SU-DHL-6 (cell line): ENCODE data around the gene SPRTN.

Experiments
- H2AFZ ChIP-seq: fragments of 200-600 bp; sonication (generic); 2 replicates; pipeline ENCODE4 v1.6.1; 2014; ENCODE audit warnings: low read depth, mild to moderate bottlenecking, moderate library complexity, mixed read lengths, antibody characterized with exemption, low read length; ENCODE audit not compliant: severe bottlenecking
- H3F3A ChIP-seq: fragments of 200-600 bp; shearing (Covaris generic); 2 replicates; pipeline ENCODE4 v1.6.0; 2016; ENCODE audit warnings: antibody characterized with exemption, mild to moderate bottlenecking; ENCODE audit not compliant: insufficient read depth
- H3K27ac ChIP-seq: fragments of 200-600 bp; sonication (generic); 2 replicates; pipeline ENCODE4 v1.5.1; 2016; ENCODE audit warnings: low read depth, mild to moderate bottlenecking, low read length, moderate library complexity, mixed read lengths
- H3K27me3 ChIP-seq: fragments of 200-600 bp; sonication (generic), shearing (Covaris generic); 2 replicates; pipeline ENCODE4 v1.6.0; 2014; ENCODE audit warnings: mild to moderate bottlenecking, low read length
- H3K36me3 ChIP-seq: fragments of 200-600 bp; sonication (generic); 2 replicates; pipeline ENCODE4 v1.6.1; 2014; ENCODE audit warnings: mild to moderate bottlenecking, low read length, mixed read lengths
- H3K4me2 ChIP-seq: fragments of 300-600, 200-600 bp; shearing (Covaris generic), sonication (generic); 2 replicates; pipeline ENCODE4 v1.6.0; 2014; ENCODE audit warnings: low read length, low read depth, mild to moderate bottlenecking; ENCODE audit not compliant: poor library complexity, severe bottlenecking
- H3K4me3 ChIP-seq: fragments of 200-600 bp; sonication (generic); 2 replicates; pipeline ENCODE4 v1.5.1; 2014; ENCODE audit warnings: antibody characterized with exemption, low read length, mild to moderate bottlenecking, mixed read lengths; ENCODE audit not compliant: insufficient read depth, poor library complexity, severe bottlenecking
- H3K79me2 ChIP-seq: fragments of 200-600 bp; sonication (generic); 2 replicates; pipeline ENCODE4 v1.6.1; 2014; ENCODE audit warnings: mild to moderate bottlenecking, low read length, moderate library complexity; ENCODE audit not compliant: insufficient read depth
- H3K9ac ChIP-seq: fragments of 200-600 bp; sonication (generic); 2 replicates; pipeline ENCODE4 v1.7.0; 2014; ENCODE audit warnings: mild to moderate bottlenecking, low read length
- H3K9me2 ChIP-seq: fragments of 200-600 bp; sonication (generic); replicated peaks from 2 replicates; pipeline ENCODE4 v1.6.1; 2014; ENCODE audit warnings: low read length; ENCODE audit not compliant: insufficient read depth
- H3K9me3 ChIP-seq: fragments of 200-600 bp; sonication (generic); 2 replicates; pipeline ENCODE4 v1.6.1; 2014; ENCODE audit warnings: low read length, mixed read lengths; ENCODE audit not compliant: insufficient read depth
- H4K20me1 ChIP-seq: fragments of 200-600 bp; sonication (generic); 2 replicates; pipeline ENCODE4 v1.6.1; 2014; ENCODE audit warnings: low read depth, mild to moderate bottlenecking, antibody characterized with exemption, low read length, moderate library complexity, mixed read lengths
- EZH2phosphoT487 ChIP-seq: fragments of 200-600 bp; sonication (generic), shearing (Covaris generic); conservative IDR thresholded peaks from 2 replicates; pipeline ENCODE4 v1.6.1; 2018; ENCODE audit warnings: mild to moderate bottlenecking, antibody characterized with exemption, low read length, moderate library complexity, mixed read lengths
- TF ChIP-seq, protein P1 (sequence below): fragments of 200-600 bp; sonication (generic); IDR thresholded peaks from one replicate; pipeline ENCODE4 v1.5.1; 2017; ENCODE audit warnings: antibody characterized with exemption, mild to moderate bottlenecking, low read length, moderate library complexity; ENCODE audit not compliant: insufficient read depth, poor library complexity, severe bottlenecking

Gene SPRTN

DNA sequence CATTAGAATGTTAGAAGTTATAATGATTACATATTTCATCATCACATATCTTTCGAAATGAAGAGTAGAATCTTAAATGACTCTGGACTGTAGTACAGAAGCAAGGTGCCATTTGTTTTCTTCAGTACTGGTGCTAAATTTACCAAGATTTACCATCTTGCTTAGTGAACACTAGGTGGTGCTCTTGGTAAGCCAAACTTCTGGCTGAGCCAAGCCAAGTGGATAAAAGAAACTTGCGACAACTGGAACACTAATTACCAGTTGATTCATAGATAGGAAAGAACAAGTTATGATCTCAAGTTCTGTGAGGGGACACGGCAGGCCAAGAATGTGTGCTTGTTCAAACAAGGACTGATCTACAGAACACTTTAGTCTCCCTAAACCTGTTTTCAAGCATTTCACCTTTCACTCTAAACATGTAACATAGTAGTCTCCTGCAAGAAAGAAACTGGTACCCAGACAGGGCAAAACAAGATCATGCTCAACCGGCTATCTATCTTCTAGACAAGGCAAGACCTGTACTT, 19.8 kb downstream of the SPRTN start:
- Histone ChIP-seq H4K20me1 (no peaks in the 10 kb centered on the region), H3K9me3 (no peaks in the 10 kb centered on the region), H2AFZ (no peak overlapping the region), H3K36me3 (0 out of 2 replicates have a peak, but pooled peaks cover 2% of the 10 kb centered on the region), H3K9ac (no peak overlapping the region), H3K4me2 (peak overlapping the region; percentile 19), H3F3A (peaks cover 4% of the 10 kb centered on the region; the same call in 1 of the 2 replicates), H3K27me3 (no peaks in the 10 kb centered on the region), H3K27ac (no peak overlapping the region), H3K79me2 (no peaks in the 10 kb centered on the region), H3K4me3 (no peak overlapping the region), H3K9me2 (no peaks in the 10 kb centered on the region)
- TF ChIP-seq, protein P1, sequence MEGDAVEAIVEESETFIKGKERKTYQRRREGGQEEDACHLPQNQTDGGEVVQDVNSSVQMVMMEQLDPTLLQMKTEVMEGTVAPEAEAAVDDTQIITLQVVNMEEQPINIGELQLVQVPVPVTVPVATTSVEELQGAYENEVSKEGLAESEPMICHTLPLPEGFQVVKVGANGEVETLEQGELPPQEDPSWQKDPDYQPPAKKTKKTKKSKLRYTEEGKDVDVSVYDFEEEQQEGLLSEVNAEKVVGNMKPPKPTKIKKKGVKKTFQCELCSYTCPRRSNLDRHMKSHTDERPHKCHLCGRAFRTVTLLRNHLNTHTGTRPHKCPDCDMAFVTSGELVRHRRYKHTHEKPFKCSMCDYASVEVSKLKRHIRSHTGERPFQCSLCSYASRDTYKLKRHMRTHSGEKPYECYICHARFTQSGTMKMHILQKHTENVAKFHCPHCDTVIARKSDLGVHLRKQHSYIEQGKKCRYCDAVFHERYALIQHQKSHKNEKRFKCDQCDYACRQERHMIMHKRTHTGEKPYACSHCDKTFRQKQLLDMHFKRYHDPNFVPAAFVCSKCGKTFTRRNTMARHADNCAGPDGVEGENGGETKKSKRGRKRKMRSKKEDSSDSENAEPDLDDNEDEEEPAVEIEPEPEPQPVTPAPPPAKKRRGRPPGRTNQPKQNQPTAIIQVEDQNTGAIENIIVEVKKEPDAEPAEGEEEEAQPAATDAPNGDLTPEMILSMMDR = peak; percentile 64
- TF ChIP-seq EZH2phosphoT487 = no peak

DNA sequence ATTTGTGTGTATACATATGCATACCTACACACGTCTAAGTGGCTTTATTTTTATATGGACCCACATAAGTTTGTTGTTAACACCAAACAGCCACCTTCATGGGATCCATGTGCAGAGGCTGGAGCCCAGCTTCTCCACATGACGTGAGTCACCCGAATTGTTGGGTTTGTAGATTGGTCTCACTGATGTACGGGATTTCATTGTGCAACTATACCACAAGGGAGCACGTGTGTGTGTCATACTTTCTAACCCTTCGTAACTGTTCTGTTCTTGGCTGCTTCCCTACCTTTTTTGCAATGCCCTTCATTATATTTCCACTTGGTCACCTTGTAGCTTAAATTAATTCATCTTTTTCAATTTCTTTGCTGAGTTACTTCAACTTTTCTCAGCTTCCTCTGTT, 21.0 kb downstream of the SPRTN start:
- Histone ChIP-seq H2AFZ (no peak overlapping the region), H3K4me2 (no peak overlapping the region), H3F3A (0 out of 2 replicates have a peak, but pooled peaks cover 4% of the 10 kb centered on the region), H3K27ac (no peak overlapping the region), H3K9ac (no peak overlapping the region), H3K4me3 (no peak overlapping the region), H4K20me1 (no peaks in the 10 kb centered on the region), H3K9me2 (no peaks in the 10 kb centered on the region), H3K79me2 (no peaks in the 10 kb centered on the region), H3K27me3 (no peaks in the 10 kb centered on the region), H3K9me3 (no peaks in the 10 kb centered on the region), H3K36me3 (no peaks in the 10 kb centered on the region)
- TF ChIP-seq, protein P1 = no peak
- no peak for TF ChIP-seq EZH2phosphoT487

DNA sequence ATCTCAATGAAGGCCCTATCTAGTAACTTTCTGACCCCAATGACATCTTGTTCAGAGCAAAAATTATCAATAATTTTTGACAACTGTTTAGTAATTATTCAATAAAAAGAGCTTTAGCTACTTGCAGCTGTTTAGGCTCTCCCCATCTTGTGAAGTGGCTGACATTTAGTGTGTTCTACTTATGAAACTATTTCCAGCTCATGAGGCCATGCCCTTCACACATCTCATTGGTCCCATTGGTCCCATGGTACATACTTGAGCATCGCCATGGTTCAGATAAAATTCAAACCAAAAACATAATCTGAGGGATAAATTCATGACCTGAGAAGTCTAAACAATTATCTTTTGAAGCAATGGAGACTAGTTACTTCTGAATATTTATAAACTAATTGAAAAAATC, 24.2 kb downstream of the SPRTN start:
- no peak for TF ChIP-seq EZH2phosphoT487
- TF ChIP-seq, protein P1 = no peak
- Histone ChIP-seq H4K20me1 (no peaks in the 10 kb centered on the region), H3F3A (0 out of 2 replicates have a peak, but pooled peaks cover 3% of the 10 kb centered on the region)

More for the DNA sequence above, 24.2 kb downstream of the SPRTN start:
- H2AFZ ChIP-seq = no peak overlapping the region
- no peak overlapping the region for H3K9ac ChIP-seq
- no peaks in the 10 kb centered on the region for H3K27me3 ChIP-seq
- no peak overlapping the region for H3K4me2 ChIP-seq
- no peaks in the 10 kb centered on the region for H3K79me2 ChIP-seq
- H3K27ac ChIP-seq = no peak overlapping the region
- no peaks in the 10 kb centered on the region for H3K9me2 ChIP-seq
- no peak overlapping the region for H3K4me3 ChIP-seq
- H3K36me3 ChIP-seq = no peaks in the 10 kb centered on the region
- no peaks in the 10 kb centered on the region for H3K9me3 ChIP-seq
